IPS-NIHi7 (cell line): ENCODE results near the gene ASIC2.
A peak's percentile ranks its signal among the peaks of the same experiment; 100 is the strongest.

ENCODE experiments used
- DNase-seq: peaks from one replicate; pipeline ENCODE4 v3.0.0; 2012; ENCODE audit warnings: mixed read lengths; ENCODE audit errors: extremely low spot score

ASIC2 gene

DNA sequence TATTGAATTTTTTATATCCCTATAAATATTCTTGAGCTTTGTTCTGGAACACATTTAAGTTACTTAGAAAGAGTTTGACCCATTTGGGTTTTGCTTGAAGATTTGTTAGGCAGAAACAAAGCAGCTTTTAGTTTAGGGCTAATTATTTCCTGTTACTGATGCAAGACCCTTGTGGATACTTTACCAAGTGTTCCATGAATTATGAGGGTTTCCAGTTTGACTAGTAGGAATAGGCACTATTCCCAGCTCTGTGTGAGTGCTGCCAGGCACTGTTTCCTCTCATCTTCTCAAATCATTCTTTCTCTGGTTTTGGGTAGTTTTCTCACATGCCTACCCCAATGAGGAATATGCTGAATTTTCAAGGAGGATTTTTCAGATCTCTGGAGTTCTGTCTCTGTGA lies 221.4 kb downstream of the ASIC2 start:
- DNase-seq = no peak

DNA sequence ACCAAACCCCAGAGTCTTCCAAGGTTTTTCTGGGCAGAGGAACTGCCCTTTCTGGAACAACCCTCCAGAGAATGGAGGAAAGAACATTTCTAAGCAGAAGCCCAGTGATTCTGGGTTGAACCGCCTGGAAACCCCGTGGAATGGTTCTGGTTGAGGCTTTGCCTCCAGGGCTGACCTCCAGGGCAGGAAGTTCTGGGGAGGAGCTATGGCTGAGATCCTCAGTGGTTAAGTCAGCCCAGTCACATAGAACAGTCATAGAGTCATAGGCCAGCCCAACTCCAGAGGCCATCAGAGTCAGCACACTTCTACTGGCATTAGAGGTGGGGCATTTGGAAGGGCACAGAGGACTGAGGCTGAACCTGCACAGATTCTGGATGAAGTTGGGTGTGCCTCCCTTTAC lies 235.5 kb downstream of the ASIC2 start:
- DNase-seq = no peak

DNA sequence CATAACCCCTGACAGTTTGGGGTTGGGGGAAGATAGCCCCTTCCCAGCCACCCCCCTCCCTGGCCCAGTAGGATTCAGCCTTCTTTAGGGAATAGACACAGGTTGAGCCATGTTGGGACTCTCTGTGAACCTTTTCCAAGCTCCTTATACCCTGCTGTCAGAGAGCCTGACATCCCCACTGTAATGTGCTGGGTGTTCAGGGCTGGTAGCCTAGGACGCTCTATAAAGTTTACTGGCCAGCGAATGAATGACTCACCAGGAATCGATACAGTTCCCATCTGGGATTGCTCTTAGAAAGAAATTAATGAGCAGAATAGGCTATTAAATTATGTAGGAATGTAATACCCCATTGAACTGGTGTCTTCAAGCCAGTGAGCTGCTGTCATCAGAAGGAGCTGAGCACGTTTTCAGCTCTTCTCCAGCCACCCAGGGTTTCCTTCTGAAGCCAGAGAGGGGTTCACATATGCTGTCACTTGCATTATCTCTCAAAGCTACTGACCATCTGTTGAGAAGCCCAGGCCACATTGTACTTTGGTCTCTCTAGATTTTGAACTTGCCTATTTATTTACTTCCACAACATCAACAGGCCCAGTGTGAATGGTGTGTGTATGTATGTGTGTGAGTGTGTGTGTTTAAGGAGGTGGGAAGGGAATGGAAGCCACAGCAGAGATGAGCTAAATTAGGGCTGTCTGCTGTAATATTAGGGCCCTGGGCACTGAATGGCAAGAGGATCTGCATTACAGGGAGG lies 236.5 kb downstream of the ASIC2 start:
- no peak for DNase-seq

DNA sequence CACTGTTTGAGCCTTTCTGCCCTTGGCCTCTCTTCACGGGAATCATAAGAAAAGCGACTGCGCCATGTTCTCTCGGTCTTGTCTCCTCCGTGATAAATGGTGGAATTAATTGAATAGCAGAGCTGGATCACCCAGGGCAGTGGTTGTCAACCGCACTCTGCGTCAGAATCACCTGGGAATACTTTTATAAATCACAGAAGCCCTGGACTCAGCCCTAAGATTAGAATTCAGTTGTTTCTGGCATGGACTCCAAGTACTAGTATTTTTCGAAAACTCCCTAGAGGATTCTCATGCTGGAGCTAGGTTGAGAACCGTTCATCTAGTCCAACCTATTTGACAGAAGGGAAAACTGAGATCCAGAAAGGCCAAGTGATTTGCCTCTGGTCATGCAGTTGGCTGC lies 237.3 kb downstream of the ASIC2 start:
- DNase-seq = no peak

DNA sequence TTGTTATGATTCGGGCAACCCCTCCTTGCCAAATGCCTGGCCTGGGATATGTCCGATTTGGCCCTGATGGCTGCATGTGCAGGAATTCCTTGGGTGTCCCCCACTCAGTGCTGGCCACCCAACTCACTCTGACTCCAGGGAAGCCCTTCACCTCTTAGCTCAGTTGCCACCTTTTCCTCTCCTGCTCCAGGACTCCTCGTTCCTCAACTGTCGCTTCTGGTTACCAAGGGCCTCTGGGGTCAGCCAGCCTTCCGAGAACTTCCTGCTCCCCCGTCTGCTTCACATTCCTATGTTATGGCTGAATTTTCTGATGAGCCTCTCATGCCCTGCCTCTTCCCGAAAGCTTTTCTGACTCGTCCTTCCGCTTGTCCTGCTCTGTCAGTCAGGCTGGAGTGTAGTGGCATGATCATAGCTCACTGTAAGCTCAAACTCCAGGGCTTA lies 237.9 kb downstream of the ASIC2 start:
- no peak for DNase-seq

DNA sequence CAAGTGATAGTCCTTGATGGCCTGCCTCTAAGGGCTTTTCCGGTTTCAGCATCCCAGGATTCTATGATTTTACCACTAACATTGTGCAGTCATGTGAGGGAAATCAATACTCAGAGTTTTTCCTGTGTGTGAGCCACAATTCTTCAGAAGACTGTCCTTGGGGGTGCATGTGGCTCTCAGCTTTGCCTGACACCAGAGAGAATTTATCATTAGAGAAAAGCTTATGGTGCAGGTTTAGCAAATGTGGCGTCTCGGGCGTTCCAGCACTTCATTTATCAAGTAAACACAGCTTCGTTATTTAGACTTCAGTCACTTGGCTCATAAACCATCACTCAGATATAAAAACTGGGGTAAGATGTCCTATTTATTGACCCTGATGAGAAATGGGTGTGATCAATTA lies 238.7 kb downstream of the ASIC2 start:
- no peak for DNase-seq

DNA sequence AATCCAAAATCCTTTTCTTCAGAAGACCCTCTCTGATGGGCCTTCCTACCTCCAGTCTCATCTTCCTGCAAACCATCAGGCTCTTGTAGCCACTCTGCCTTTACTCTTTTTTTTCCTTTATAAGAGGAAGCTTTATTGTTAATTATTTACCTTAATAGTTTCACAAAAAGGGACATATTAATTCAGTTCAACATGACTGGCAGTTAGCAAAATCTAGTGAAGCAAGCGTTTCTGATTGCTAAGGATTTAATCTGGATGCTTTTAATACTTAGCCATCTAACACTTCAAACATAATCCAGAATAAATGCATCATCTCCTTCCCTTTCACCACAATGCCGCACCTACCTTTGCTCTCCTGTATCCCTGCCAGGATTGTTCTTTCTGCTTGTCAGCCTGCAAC lies 239.4 kb downstream of the ASIC2 start:
- DNase-seq = no peak

DNA sequence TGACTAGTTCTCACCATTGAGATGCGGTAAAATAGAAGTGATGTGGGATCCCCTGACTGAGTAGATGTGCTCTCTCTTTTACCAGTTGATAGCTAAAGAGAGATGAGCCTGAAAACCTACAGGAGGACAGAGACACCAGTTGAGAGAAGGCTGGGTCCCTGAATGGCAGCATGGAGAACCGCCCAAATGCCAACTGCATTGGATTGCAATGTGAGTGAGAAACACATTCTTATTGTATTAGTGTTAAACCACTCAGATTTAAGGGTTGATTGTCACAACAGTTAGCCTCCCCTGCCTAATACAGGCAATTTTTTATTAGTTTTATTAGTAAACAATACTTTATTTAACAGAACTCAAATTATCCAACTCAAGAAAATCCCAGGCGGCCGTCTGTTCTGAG lies 240.2 kb downstream of the ASIC2 start:
- DNase-seq = no peak

DNA sequence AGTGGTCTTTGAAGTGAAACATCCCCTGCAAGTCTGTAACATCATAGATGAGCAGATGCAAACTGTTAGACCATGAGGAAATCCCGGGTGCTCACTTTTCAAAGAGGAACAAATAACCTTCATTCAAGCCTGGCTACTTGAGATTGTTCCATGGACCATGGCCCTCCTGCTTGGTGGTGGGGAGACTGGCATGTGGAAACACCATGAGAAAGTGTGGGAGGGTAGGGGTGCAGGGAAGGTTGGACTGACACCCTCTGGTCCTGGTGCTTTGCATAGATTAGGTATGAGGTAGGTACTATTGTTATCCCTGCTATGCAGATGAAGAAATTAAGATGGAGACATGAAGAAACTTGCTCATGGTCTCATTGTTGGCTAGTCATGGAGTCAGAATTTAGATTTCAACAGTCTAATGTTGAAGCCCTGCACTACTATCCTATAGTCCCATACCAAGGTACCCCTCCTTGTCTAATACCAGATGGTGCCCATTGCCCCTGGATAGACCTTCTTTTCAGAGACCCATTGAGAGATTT lies 242.4 kb downstream of the ASIC2 start:
- DNase-seq = no peak

DNA sequence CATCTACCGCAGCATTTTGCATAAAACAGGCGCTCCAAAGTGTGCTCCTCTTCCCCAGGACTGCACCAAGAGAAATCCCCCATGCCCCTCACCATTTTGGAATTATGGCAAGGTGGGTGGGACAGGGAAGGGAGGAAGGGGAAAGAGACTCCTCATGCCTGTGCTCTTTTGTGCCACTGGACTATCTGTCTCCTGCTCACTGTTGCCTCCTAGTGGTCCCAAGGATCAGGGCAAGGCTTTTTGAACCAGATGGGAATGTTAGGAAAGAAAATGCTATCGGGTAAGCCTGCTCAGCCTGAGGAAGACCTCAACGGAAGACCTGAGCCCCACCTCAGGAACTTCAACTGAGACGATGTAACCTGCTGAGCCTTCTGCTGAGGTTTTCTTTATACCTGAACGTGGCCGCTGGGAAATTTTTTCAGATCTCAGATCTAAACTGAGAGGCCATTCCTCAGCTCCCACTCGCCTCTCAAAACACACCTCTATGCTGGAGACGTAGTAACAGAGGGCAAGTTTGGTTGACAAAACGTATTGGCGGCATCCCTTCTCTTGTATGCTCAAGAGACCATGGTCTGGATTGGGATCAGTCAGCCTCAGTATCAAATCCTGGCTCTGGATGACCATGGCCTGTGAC lies 243.2 kb downstream of the ASIC2 start:
- DNase-seq = peak; percentile 86

DNA sequence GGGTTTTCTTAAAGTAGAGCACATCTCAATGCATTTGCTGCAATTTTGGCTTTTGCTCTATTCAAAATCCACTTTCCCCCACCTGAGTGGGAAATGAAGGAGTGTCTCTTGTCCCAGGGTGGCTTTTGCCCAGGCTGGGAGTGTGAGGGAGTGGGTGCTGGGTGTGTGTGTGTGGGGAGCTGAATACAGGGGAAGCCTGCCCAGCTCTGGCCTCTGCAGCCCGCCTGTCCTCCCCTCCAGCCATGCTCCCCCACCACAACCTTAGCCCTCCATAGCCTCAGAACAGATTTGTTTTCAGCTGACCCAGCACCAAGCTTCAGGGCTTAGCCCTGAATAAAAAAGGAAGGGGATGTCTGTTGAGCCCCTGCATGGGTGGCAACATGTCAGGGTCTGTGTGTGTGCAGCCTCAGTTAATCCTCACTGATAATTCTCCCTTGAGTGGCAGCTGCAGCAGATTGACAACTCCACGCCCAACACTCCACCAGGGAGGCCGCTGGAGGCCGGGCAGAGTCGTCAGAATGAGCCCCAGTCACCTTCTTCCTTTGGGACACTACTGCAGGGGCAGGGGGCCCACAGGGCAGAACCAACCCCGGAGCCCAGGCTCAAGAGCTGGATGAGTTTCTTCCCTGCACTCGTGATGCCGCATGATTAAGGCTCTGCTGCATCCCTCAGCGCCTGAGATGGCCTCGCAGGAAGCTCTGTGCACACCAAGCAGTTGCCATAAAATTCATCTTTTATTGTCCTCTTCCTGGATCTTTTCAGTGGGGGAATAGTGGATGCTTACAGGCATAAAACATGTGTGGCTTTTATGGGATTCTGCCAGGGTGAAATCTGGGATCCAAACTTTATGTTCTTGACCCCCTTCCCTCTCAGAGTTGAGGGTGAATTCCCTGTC lies 246.5 kb downstream of the ASIC2 start:
- DNase-seq = no peak

DNA sequence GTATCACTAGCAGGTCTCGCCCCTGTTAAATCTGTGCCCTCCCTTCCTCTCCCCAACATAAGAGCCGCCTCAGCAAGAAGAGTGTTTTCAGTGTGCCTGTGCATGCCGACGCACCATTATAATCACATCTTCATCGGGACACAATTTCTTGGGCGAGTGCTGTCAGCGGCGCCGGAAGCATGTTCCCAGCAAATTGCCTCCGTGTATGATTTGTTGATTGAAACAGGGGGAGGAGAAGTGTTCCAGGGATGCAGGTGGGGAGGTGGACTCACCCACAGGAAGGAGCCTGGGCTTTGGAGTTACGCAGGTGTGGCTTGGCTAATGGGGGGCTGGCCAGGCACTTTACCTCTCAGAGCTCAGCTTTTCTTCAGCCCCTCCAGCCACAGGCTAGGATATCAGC lies 247.9 kb downstream of the ASIC2 start:
- DNase-seq = no peak

DNA sequence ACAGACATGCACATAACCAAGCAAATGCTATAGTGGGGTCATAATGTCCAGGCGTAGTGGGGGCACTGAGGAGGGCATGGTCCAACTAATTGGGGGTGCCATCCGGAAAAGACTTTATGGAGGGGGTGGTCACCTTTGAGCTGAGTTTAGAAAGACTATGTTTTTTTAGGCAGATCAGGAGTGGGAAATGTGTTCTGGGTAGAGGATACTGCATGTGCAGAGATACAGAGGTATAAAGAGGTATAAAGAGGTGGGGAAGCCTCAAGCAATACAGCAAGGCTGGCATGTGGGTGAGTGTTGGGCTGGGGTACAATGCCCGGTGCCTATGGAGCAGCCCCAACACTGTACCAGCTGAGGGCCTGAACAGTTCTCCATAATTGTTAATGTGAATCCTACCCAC lies 248.3 kb downstream of the ASIC2 start:
- DNase-seq = no peak

DNA sequence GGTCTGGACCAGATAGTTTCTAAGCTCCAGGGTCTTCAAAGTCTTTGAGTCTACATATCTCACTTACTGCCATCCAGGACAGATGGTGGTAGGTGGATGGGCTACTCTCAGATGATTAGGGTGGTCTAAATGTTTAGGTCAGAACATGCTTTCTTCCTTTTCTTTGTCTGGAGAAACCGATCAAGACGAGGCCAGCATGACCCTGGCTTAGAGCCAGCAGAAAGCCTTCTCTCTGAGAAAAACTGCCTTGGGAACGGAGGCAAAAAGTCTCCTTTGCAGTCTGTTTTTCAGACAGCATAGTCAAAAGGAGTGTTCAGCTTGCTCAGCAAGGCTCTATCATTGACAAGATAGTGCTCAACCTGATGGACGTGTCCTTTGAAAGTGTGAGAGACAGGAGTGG lies 252.6 kb downstream of the ASIC2 start:
- no peak for DNase-seq

DNA sequence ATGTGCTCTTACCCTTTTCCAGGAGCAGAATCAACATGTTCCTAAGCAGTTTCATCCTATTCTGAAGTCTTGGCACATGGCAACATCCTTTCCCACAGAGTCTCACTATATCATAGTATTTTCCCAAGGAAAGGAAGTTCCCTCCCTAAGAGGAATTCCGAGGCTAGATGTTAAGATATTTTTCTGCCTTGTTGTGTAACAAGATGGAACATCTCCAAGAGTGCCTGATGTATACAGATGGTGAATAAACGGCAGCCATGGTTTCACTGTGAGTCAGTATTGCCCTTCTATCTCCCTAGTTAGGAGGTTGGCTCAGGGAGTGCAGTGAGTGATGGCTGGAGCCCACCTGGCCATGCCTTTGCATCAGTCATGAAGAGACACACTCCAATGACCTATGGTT lies 253.2 kb downstream of the ASIC2 start:
- no peak for DNase-seq

DNA sequence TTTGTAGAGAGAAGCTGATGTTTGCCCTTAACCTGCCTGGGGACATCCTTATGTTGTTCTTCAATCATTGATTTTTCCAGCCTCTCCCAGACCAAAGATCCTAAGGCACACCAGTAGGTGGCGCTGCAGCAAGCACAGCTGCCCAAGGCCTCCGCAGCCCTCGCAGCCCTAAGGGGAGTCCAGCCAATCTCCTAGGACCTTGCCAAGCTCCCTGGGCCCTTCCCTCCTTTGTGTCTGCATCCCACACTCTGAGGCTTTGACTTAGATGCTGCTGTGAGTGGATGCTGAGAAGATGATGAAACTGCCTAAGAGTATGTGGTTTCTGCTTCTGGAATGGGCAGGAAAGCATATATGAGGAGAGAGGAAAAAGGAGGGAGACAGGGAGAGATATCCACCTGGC lies 254.4 kb downstream of the ASIC2 start:
- DNase-seq = peak; percentile 93

DNA sequence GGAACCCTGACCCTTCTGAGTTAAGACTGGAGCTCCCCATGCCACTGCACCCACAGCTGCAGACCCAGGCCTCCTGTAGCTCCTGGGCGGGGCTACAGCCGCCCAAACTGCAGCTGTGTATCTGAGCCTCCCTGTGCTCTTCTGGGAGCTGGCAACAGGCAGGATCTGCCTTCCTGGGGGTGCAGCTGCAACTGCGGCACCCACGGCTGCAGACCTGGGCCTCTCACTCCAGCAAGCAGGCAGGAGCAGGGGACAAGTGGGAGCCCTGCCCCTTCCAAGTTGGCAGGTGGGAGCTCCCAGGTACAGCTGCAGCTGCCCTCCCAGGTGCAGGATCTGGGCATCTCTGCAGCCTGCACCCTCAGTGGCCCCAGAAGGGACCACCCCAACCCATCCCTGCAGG lies 259.9 kb downstream of the ASIC2 start:
- no peak for DNase-seq

DNA sequence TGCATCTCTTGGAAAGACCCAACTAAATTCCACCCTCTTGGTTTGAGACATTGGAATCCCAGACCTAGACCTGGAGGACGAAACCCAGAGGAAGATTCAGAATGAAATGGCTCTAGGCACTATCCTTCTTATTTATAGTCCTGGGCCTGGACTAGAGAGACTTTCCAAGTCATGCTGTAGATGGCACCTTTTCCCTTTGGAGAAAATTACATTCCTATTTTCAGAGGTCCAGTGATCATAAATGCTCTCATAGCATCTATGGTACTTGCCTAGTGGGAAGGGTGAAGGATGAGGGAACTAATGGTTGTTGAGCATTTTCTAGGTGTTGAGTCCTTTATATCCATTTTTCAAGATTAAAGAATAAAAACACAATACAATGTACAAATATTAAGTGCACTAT lies 264.3 kb downstream of the ASIC2 start:
- no peak for DNase-seq

DNA sequence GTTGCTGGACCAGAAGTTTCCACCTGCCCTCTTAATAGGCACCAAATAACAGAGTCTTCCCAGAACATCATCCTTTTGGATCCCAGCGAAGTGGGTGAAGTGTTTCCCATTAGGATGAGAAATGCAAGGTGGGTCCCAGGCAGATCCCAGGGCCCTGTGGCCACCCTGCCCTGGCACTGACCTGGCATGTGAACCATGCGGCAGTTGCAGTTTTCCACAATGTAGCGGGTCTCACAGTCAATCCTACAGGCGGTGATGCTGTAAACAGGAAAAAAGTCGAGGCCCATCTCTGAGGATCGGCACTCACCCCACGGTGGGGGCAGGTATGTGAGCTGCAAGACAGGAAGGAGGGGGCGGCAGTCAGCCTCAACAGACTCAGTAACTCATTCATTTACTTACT lies 265.0 kb downstream of the ASIC2 start:
- no peak for DNase-seq

DNA sequence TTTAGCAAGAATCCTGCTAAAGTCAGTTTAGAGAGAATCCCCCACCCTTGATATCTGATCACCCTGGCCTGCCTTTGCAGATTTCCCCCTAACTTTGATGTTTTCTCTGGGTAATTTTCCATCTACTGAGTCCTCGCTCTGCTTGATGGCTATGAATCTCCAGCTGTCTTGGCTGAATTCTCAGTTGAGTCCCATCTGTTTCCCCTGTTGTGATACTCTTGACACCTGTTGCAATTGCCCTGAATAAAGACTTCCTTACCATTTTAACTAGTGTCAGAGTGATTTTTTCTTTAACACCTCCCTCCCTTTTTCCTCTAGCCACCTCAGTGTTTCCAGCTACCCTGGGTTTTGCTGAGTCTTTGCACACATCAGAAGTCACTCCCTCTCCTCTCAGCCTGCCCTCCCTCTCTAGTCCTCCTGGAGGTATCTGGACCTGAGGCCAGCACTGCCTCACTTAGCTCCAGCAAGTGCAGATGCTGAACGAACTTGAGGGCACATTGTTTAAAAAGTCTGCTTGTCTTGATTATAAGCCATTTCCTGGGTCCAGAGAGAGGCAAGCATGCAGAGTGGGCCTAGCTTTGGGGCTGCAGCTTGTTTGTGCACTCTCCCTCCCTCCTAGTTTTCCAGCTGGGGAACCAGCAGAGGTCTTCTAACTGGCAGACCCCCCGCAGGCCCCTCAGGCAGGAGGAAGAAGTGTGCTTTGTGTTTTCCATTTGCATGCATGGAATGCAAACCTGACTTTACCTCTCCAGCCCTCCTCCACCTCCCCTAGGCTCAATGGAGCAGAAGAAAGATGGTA lies 268.2 kb downstream of the ASIC2 start:
- DNase-seq = no peak

DNA sequence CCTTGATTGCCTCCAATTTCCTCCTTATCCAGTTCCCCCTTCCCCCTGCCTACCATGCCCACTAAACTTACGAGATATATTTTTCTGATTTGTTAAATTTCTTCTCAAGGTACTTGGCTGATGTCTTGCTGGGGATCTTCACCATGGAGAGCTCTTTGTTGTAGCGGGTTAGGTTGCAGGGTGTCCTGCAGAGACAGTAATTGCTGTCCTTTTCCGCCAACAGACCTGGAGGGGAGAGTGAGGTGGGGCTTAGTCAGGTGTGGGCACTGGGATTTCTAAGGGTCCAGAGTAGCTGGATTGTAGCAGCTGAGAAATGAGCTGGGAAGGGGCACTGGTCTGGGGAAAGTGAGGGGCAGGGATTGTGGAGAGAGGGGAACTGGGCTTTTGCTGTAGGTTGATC lies 269.3 kb downstream of the ASIC2 start:
- DNase-seq = peak; percentile 45
